ENCODE measurements around the gene ZNF77.
"Not testable (repeated sequence)": the region's sequence is repeated elsewhere in the genome, so short reads cannot be mapped to it uniquely, and the experiment has no call there.

- not testable (repeated sequence) for TF ChIP-seq CTCF (IDR thresholded peaks at IDR 0.05; ENCODE audit: borderline replicate concordance, extremely low read depth, low read length, poor library complexity, severe bottlenecking); EZH2 (IDR thresholded peaks at IDR 0.05; ENCODE audit: borderline replicate concordance, low read depth, low read length, severe bottlenecking)
These were observed 18.9 kb upstream of the ZNF77 start for GRCh38 chr19:2963631-2964030.

Measured in DND-41 (cell line).